Posterior vena cava (tissue), 2 donors: ENCODE data around the gene RBMX. TPM values are rescaled to one million over a fixed set of nuclear protein-coding genes. Genes with fewer than 3 reads are reported as not detected.
"Not testable (repeated sequence)": the region's sequence is repeated elsewhere in the genome, so short reads cannot be mapped to it uniquely, and the experiment has no call there.

Source experiments
- DNase-seq: peaks from one replicate; pipeline ENCODE4 v3.0.0-alpha.2; 2020; ENCODE audit warnings: low spot score
- intact Hi-C, 2 donors: fragments of 100-400 bp; cut with DNase I; formaldehyde crosslinking; loops; one replicate each; pipeline versions ENCODE4 v1.14.1 to v1.14.2; 2022 to 2023
- total RNA-seq, 2 donors: library from RNA; stranded (reverse); fragmentation: NEBNext Ultra II Directional; extraction: Animal tissue kit (Norgen Biotek cat#: 25700); gene quantifications; one replicate each; pipeline ENCODE4 v1.2.1, GENCODE V29; 2021
- donor health status: DM: yes; HTN: yes; CAD: no.
- donor health status: DM: yes; HTN: yes; CAD: no.

RBMX gene
- total RNA-seq, 2 donors from 2014 or later = 96.8 to 115 TPM

- DNase-seq = no peak
- intact Hi-C loops = no loop called here
These were observed 8.7 kb upstream of the RBMX start for GRCh38 chrX:136889269-136889668.

DNA sequence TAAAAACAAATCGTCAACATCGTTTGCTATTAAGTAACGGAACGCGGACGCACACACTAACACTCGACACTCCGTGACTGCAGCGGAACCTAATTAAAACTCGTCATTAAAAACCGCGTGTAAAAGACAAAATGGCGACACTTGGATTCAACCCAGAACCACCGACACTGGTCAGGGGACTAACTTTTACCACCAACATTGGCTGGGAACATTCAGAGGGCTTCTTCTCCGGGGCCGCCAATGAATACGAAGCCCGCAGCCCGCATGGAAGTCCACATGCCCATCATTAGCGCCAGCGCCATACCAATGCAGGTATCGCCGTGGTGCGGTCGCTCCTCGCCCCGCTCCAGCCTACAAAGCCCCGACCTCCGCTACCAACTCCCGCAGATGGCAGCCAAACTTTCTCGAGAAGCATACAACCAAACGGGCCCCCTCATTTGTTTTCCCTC, 498 bp downstream of the RBMX start:
- intact Hi-C loops = loop anchor here in 1 of 2 donors (2.0 kb wide), 1 partner anchor 29 kb away; no protein-coding TSS in a partner anchor
- no peak for DNase-seq

DNA sequence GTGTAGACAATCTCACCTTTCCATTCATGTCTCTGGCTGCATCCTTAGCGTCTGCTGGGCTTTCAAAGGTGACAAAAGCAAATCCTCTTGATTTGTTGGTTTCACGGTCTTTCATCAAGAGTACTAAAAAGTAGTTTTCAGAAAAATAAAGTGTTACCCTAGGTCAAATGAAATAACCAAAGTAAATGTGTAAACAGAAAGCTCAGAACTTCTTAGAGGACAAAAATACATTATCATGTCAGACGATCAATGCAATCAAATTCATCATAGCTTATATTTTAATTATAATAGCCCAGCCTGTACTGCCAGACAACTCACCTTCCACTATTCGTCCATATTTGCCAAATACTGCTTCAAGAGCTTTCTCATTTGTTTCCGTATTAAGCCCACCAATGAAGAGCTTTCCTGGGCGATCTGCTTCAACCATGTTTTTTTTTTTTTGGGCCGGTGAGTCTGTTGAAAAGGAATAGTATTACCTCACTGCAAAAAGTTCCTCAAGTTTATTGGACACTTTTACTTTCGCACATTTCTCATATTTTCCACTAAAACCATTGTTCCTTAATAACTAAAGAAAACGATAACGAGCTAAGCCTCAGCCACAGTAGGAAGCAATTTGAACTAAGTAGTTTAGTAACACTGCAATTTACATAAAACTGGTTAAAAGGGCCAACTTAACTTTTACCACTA, 1.4 kb downstream of the RBMX start:
- intact Hi-C loops = no loop called here
- DNase-seq = no peak

- DNase-seq = no peak
- intact Hi-C loops = no loop called here
These were observed 2.1 kb downstream of the RBMX start for GRCh38 chrX:136878423-136878822.

DNA sequence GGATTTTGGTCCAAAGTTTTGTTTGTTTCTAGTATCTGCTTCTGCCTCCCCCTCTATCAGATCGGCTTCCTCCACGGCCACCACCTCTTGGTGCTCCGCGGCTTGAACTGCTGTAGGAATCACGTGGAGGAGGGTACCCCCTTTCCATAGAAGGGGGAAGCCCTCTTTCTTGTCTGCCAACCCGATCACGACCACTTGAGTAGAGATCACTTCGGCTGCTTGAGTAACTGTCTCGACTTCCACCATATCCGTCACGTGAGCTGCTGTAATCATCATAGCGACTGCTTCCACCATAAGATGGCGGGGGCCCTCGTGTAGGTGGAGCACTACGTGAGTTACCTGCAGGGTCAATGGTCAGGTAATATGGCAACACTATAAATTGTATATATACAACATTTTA, 6.4 kb downstream of the RBMX start:
- DNase-seq, intact Hi-C loops: not testable (repeated sequence)

GRCh38 chrX:136873210-136873609, 7.3 kb downstream of the RBMX start:
- intact Hi-C loops = not testable (repeated sequence)

GRCh38 chrX:136872091-136872700, 8.3 kb downstream of the RBMX start:
- DNase-seq = no peak
- intact Hi-C loops = no loop called here

More at GRCh38 chrX:136873210-136873609, 7.3 kb downstream of the RBMX start:
- not testable (repeated sequence) for DNase-seq

GRCh38 chrX:136870064-136870463, 10.5 kb downstream of the RBMX start:
- intact Hi-C loops = no loop called here
- DNase-seq = no peak

GRCh38 chrX:136868283-136869055, 12.1 kb downstream of the RBMX start:
- intact Hi-C loops = loop anchor here in 1 of 2 donors (10.0 kb wide), 1 partner anchor 104 kb away; no protein-coding TSS in a partner anchor
- no peak for DNase-seq

DNA sequence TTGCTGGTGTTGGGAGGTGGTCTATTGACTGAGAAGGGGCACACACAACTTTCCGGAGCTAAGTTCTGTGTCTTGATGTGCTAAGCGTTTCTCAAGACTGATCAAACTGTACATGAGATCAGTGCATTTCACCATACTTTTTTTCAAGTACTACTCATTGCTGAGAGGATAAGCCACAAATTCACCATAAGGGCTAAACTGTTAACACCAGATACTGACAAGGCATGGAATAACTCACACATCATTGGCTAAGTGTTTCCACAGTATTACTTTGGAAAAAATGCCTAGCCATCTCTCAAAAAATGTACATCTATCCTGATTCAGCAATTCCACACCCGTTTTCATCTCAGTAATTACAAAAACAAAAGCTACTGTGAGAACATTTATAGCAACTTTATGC, 13.0 kb downstream of the RBMX start:
- DNase-seq = no peak
- intact Hi-C loops = loop anchor here in 1 of 2 donors (10.0 kb wide), 1 partner anchor 103 kb away; no protein-coding TSS in a partner anchor

- no peak for DNase-seq
- intact Hi-C loops = loop anchor here in 1 of 2 donors (10.0 kb wide), 1 partner anchor 102 kb away; no protein-coding TSS in a partner anchor
These were observed 13.4 kb downstream of the RBMX start for GRCh38 chrX:136867096-136867491.

DNA sequence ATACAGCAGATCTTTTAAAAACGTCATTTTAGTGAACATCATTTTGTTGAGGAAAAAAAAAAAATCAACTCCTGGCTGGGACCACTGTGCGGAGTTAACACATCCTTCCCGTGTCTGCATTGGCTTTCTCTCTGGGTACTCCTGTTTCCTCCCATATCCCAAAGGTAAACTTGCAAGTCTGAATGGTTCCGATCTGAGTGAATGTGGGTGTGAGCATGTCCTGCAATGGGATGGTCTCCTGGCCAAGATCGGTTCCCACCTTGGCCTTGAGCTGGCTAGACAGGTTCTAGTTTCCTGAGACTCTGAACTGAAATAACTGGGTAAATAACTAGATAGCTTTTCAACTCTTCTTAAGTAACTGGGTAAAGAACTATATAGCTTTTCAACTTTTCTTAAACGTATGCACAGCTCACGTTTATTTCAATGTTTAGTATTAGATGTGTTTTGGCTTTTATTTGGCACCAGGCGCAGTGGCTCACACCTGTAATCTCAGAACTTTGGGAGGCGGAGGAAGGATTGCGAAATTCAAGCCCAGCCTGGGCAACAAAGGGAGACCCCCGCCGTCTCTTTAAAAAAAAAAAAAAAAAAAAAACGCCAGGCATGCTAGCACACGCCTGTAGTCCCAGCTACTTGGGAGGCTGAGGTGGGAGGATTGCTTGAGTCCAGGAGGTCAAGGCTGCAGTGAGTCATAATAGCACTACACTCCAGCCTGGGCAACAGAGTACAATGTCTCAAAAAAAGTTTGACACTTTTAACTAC, 14.0 kb downstream of the RBMX start:
- DNase-seq = no peak
- intact Hi-C loops = loop anchor here in 1 of 2 donors (10.0 kb wide), 1 partner anchor 102 kb away; no protein-coding TSS in a partner anchor

DNA sequence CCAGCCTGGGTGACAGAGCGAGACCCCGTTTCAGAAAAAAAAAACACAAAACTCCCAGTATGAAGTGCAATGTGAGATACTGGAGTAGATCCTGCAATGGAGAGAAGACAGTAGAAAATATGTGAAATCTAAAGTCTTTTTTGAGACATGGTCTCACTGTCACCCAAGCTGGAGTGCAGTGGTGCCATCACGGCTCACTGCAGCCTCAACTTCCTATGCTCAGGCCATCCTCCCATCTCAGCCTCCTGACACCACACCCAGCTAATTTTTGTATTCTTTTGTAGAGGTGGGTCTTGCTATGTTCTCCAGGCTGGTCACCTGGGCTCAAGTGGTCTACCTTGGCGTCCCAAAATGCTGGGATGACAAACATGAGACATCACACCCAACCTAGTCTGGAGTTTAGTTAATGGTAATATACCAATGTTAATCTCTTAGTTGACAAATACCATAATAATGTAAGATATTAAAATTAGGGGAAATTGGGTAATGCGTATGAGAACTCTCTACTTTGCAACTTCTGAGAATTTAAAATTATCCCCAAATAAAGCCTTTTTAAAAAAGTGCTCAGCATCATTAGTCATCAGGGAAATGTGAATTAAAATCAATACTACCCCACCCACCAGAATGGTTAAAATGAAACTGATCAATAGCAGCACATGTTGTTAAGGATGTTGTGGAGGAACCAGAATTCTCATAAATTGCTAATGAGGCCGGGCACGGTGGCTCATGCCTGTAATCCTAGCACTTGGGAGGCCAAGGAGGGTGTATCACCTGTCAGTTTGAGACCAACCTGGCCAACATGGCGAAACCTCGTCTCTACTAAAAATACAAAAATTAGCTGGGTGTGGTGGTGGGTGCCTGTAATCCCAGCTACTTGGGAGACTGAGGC, 15.0 kb downstream of the RBMX start:
- intact Hi-C loops = loop anchor here in 1 of 2 donors (10.0 kb wide), 1 partner anchor 101 kb away; no protein-coding TSS in a partner anchor
- no peak for DNase-seq

DNA sequence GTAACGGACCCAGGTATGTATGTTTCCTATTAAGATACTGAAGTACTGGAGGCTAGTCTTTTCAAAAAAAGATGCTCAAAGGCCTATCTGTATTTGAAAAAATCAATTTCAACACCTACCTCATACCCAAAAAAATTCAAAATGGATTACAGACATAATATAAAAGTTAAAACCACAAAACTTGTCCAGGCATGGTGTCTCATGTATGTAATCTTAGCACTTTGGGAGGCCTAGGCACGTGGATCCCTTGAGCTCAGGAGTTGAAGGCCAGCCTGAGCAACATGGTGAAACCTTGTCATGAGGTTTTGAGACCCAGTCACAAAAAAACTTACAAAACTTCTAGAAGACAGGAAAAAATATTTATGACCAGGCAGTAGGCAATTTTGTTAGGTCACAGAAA, 16.7 kb downstream of the RBMX start:
- intact Hi-C loops = loop anchor here in 1 of 2 donors (10.0 kb wide), 1 partner anchor 99 kb away; no protein-coding TSS in a partner anchor
- no peak for DNase-seq

- DNase-seq = no peak
- intact Hi-C loops = loop anchor here in 1 of 2 donors (10.0 kb wide), 1 partner anchor 98 kb away; no protein-coding TSS in a partner anchor
These were observed 18.0 kb downstream of the RBMX start for GRCh38 chrX:136862546-136862945.

DNA sequence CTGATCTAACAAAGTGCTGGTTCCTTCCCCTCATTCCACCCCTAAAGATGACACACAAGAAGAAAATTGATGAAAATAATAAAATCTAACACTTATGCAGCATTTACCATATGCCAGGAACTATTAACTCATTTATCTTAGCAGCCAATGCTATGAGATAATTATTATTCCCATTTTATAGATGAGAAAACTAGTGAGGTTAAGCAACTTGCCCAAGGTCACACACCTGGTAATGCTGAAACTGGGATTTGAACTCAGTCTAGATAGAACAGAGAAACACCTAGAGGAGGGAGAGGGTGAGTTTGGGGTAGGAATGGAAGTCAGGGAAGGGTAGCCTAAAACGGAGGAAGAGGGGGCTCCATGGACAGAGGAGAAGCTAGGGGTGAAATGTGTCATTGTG, 18.6 kb downstream of the RBMX start:
- DNase-seq = no peak
- intact Hi-C loops = loop anchor here in 1 of 2 donors (10.0 kb wide), 1 partner anchor 97 kb away; no protein-coding TSS in a partner anchor

DNA sequence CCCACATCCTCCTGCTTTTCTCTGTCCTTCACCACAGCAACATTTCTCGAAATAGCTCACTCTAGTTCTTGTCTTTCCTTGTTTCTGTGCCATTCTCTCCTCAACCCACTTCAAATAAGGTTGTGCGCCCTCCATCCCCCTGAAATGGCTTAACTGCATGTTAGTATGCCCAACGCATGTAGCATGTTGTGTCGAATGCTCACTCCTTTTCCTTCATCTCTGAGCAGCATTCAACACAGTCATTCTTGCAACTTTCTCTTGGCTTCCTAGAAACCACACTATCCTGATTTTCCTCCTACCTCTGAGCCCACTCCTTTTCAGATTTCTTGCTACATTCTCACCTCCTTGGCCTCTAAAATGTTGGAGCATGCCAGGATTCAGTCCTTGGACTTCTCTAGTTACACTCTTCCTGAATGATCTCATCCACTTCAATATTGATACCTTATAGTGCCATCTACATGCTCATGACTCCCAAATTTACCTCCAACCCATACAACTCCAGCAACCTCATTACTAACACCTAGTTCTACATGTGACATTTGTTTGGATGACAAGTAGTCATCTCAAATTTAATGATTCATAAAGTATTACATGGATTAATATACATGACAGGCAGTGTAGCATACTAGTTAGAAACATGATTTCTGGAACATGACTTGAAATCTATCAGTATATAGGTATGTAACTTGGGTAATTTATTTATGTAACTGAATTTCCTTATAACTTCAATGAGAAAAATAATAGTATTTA, 22.3 kb downstream of the RBMX start:
- intact Hi-C loops = no loop called here
- DNase-seq = no peak
